Forelimb muscle (tissue), 1 donor: ENCODE measurements around the gene DOCK1. TPM values are rescaled to one million over a fixed set of nuclear protein-coding genes. Genes with fewer than 3 reads are reported as not detected.

Source experiments
- DNase-seq: peaks from one replicate; pipeline ENCODE4 v3.0.0-alpha.2; 2013; ENCODE audit warnings: low read depth
- polyA plus RNA-seq: library from polyadenylated mRNA; unstranded; fragments of 120-200 nt; gene quantifications from one replicate; pipeline ENCODE4 v1.2.1, GENCODE V29; 2013; ENCODE audit not compliant: insufficient read length

DOCK1 gene
- polyA plus RNA-seq, 1 donor, result 26.7 TPM

DNA sequence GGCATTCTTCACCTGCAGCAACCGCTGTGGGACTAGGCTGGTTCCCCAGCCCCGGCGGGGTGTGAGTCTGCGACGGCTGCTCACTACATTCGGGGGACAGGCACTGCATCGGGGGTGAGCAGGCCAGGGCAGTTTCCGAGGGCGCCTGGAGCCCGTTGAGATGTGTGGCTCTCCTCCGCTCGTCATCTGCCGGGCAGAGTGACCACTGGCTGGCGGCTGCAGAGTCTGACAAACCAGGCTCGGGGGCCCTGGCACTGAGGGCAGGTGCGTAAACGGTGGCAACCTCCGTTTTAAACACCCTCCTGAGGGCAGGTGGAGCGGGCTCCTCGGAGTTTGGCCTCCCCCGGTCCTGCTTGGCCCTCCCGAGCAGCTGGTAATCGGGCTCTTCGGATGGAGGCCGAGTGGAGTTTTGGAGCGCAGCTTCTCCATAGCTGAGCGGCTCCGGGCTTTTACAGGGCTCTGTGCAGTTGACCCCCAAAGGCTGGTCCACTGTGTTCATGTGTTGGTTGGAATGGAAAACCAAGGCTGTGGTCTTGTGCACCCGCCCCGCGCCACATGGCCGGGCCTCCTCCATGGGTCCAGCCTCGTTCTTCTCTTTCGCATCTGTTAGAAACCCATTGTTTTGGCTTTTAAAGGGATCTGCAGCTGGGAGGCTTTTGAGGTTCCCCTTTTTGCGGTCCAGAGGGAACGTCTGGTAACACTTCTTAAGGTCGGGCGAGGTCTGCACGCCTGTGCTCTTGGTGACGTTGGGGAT is 270.3 kb downstream of the DOCK1 start:
- no peak for DNase-seq

DNA sequence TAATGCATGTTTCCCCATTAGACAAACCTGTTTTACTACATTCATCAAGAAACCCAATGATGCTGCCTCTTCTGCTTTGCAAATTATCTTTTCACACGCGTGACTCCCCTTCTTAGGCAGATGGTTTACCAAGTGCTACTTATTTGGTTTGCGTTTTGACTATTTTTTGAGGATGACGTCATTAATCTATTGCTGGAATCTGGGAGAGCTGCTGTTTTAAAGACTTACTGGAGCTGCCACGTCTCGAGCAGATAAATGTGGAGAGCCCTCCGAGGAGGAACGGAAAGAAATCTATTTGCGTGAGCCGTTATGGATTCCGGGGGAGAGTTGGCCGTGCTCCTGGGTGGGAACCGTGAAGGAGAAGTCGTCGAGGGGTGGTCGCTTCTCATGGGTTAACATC is 271.4 kb downstream of the DOCK1 start:
- DNase-seq, result no peak

GRCh38 chr10:127179612-127180250 is 274.5 kb downstream of the DOCK1 start:
- no peak for DNase-seq

GRCh38 chr10:127182161-127182560 is 276.9 kb downstream of the DOCK1 start:
- no peak for DNase-seq

DNA sequence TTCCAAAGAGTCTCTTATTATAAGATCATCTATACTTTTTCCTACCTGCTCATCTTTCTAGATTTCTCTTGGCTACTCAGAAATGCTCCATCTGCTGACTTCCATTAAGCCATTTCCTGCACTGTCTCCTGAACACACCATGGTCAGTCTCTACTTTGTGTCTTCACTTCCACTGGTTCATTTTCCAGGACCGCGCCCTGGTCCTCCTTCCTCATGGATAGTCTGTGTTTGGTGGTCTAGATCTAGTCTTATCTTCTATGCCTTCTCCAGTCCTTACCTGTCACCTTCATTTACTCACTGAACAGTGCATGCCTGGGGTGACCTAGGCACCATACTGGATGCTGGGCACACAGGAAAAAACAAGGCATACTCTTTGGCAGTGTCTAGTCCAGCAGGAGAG is 279.4 kb downstream of the DOCK1 start:
- DNase-seq, result no peak

DNA sequence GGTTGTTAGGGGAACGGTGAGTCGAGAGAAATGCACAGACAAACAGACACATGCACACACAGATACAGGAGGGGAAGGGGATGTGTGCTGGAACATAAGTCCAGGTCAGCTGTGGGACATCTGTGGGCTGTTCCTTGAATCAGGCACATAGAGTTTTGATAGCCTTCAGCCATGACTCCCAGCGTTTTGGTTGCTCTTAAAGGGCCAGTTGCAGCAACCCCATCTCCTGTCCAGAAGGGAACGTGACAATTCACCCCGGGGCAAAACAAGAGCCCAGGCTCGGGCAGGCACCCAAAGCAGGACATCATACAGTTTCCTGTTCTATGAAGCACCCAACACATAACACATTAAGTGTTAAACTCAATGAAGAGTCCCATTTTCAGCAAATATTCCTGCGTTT is 281.6 kb downstream of the DOCK1 start:
- no peak for DNase-seq

DNA sequence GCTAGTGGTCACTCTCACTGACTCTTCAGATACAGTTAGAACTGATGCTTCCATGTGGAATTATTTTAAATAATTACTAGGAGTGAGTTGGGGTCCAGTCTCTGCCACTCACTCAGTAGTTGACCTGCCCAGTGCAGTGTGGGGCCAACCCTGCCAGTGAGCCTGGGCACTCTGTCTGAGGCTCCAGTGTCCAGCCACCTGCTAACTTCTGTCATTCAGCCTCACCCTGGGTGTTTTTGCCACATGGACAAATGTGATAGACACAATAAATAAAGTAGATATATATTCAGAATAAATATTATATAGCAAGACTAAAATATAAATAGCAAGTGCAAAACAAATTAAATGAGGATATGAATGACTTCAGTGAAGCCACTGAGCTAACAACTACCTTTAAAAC is 284.0 kb downstream of the DOCK1 start:
- DNase-seq, result no peak

DNA sequence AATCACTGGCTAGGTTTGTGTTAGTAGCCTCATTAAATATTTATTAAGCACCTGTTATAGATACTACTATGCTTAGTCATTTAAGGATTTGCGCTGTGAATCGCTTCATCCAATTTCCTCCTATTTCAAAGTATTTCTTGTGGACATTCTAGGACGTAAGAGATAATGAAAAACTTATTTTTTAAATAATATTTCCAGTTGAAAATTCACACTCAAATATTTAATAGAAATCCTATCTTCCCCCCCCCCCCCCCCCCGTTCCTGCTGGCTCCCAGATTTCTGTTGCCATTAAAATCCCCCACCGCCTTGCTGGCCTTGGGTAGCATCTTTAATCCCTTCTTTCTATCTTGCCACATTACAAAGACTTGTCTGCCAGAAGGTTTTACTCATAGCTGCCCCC is 285.2 kb downstream of the DOCK1 start:
- DNase-seq, result no peak

DNA sequence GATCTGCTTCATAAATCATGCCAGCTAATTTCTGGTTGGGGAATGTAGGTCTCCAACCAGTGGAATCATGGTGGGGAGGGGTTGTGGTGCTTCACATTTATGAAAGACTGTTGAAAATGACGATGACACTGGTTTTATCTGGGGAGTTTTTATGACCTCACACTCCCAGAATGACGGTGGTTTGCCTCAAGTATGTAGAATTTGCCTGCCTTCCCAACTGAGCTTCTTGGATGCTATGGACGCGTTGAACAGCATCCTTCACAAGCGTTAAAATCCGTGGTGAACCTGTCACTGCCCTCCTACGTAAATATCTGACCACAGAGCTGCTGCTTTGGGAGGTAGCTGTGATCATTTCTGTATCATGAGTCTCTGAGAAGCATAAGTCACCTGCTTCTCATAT is 287.9 kb downstream of the DOCK1 start:
- DNase-seq, result no peak

DNA sequence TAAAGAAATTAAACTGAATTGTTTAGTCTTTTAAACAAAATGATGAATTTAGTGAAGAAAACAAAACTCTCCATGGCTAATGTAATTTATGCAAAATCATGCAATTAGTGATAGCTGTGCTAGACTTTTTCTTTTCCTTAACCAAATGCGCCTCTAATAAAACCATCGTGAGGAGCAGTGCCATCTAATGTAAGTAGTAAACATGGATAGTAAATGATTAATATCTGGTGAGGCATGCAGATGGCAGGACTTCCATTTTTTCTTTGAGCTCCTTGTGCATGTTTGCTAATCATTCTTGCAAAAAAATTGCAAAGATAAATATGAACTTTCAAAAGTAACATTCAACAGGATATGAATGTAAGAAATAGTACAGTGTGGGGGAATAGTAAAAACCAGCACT is 288.9 kb downstream of the DOCK1 start:
- DNase-seq, result no peak

GRCh38 chr10:127194599-127194998 is 289.4 kb downstream of the DOCK1 start:
- DNase-seq, result no peak

GRCh38 chr10:127195041-127195506 is 289.8 kb downstream of the DOCK1 start:
- DNase-seq, result no peak

DNA sequence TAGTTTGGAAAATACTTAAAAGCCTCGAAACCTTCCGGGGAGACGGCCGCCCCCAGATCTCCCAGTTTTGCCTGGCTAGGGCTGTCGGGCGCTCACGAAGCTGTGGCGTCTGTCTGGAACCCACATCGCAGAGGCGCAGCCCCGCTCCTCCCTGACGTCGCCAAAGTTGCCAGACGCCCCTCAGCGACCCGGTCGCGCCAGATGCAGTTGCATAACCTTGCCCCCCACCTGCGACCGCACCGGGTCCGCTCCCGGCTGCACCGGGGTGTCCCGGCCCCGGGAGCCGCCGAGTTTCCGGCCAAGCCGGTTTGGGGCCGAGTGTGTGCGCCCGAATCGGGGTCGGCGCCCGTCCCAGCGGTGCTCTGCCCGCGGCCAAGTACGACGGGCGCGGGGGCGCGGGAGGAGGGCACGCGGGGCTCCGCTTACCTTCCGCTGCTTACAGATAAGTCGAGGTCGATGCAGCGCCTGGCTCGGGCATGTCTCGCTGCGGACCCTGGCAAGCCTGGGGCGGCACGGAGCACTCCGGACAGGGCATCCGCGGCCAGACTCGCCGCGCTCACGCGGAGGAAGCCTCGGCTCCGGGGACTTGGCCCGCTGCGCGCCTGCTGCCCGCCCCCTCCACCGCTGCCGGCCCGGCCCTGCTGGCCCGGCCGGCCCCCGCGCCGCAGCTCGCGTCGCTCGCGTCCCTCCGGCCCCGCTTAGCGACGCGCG is 290.5 kb downstream of the DOCK1 start:
- DNase-seq, result no peak

GRCh38 chr10:127196282-127197153 is 291.3 kb downstream of the DOCK1 start, which contains the start of gene INSYN2A:
TSS of gene INSYN2A (minus strand) at chr10:127196591. CDS start at chr10:127176395, 20,196 bp downstream.
- DNase-seq, result no peak

GRCh38 chr10:127197154-127197432 is 291.9 kb downstream of the DOCK1 start:
- no peak for DNase-seq

- no peak for DNase-seq
Measured at GRCh38 chr10:127198307-127198706, 293.1 kb downstream of the DOCK1 start.

- DNase-seq, result no peak
Measured at GRCh38 chr10:127198721-127199120, 293.5 kb downstream of the DOCK1 start.

- no peak for DNase-seq
Measured at GRCh38 chr10:127200646-127201045, 295.4 kb downstream of the DOCK1 start.

GRCh38 chr10:127203067-127203466 is 297.8 kb downstream of the DOCK1 start:
- no peak for DNase-seq

GRCh38 chr10:127207081-127207480 is 301.9 kb downstream of the DOCK1 start:
- no peak for DNase-seq

- DNase-seq, result no peak
Measured at GRCh38 chr10:127210936-127211466, 305.8 kb downstream of the DOCK1 start.

DNA sequence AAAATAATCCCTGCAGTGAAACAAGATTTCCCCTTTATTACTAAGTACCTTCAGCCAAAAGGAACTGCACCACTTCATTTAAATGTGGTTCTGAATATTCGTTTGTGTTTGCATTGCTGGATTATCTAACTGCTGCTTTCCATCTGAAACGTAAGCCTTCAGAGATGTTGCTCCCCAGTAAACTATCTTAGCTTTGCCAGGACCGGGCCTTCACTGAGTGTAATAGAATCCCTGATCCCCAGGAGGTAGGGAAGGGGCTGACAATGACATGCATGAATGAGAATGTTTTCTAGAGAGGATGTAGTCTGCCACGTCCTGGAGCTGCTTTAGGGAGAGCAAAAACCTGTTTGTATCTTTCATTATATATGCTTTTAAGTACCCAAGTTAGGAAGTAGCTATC is 310.6 kb downstream of the DOCK1 start:
- no peak for DNase-seq
